GM21619 (cell line): Measurements from ENCODE around the gene HIF1A.
A peak's percentile ranks its signal among the peaks of the same experiment; 100 is the strongest.
"Not testable (repeated sequence)": the region's sequence is repeated elsewhere in the genome, so short reads cannot be mapped to it uniquely, and the experiment has no call there.

Experiments used
- ATAC-seq: cut with Tn5 transposase; IDR thresholded peaks from one replicate; pipeline ENCODE4 v1.9.1; 2021; ENCODE audit not compliant: unreplicated experiment

HIF1A gene

GRCh38 chr14:61744238-61744637, 48.9 kb downstream of the HIF1A start:
- ATAC-seq = no peak

- not testable (repeated sequence) for ATAC-seq
Measured at GRCh38 chr14:61746346-61746745, 51.0 kb downstream of the HIF1A start.

- ATAC-seq = no peak
Measured at GRCh38 chr14:61746881-61747280, 51.6 kb downstream of the HIF1A start.

GRCh38 chr14:61747342-61747741, 52.0 kb downstream of the HIF1A start:
- ATAC-seq = no peak

- no peak for ATAC-seq
Measured at GRCh38 chr14:61749264-61749663, 54.0 kb downstream of the HIF1A start.

- ATAC-seq = no peak
Measured at GRCh38 chr14:61749867-61750266, 54.6 kb downstream of the HIF1A start.

- ATAC-seq = peak; percentile 90
Measured at GRCh38 chr14:61750708-61751474, 55.6 kb downstream of the HIF1A start.

GRCh38 chr14:61751475-61751989, 56.2 kb downstream of the HIF1A start:
- ATAC-seq = no peak

GRCh38 chr14:61752626-61753025, 57.3 kb downstream of the HIF1A start:
- peak; percentile 45 for ATAC-seq

GRCh38 chr14:61753631-61754030, 58.3 kb downstream of the HIF1A start:
- no peak for ATAC-seq

GRCh38 chr14:61754627-61755381, 59.5 kb downstream of the HIF1A start:
- ATAC-seq = no peak

- ATAC-seq = not testable (repeated sequence)
Measured at GRCh38 chr14:61755382-61755742, 60.0 kb downstream of the HIF1A start.

GRCh38 chr14:61756135-61756534, 60.8 kb downstream of the HIF1A start:
- ATAC-seq = no peak

- ATAC-seq = no peak
Measured at GRCh38 chr14:61759878-61760277, 64.6 kb downstream of the HIF1A start.

- no peak for ATAC-seq
Measured at GRCh38 chr14:61761557-61761956, 66.2 kb downstream of the HIF1A start.

- peak; percentile 99 for ATAC-seq
Measured at GRCh38 chr14:61761959-61762786, 66.9 kb downstream of the HIF1A start, which contains the start of gene SNAPC1. Gene SNAPC1, plus strand, starts transcription at chr14:61762420. Its CDS starts 41 bp downstream, at chr14:61762461.

GRCh38 chr14:61764342-61765122, 69.2 kb downstream of the HIF1A start:
- no peak for ATAC-seq

GRCh38 chr14:61765225-61765943, 70.1 kb downstream of the HIF1A start:
- no peak for ATAC-seq

- no peak for ATAC-seq
Measured at GRCh38 chr14:61766151-61766550, 70.8 kb downstream of the HIF1A start.

GRCh38 chr14:61768240-61768639, 72.9 kb downstream of the HIF1A start:
- ATAC-seq = no peak
